HG02571 (cell line): Measurements from ENCODE around the gene PLOD2.

Experiments
- ATAC-seq: cut with Tn5 transposase; IDR thresholded peaks from one replicate; pipeline ENCODE4 v1.9.1; 2021; ENCODE audit warnings: mild to moderate bottlenecking, moderate library complexity; ENCODE audit not compliant: unreplicated experiment

Gene PLOD2

GRCh38 chr3:146166826-146167225 lies 5.8 kb upstream of the PLOD2 start:
- no peak for ATAC-seq

- no peak for ATAC-seq
Observed at GRCh38 chr3:146166415-146166821, 5.4 kb upstream of the PLOD2 start.

- ATAC-seq: no peak
Observed at GRCh38 chr3:146165877-146166276, 4.9 kb upstream of the PLOD2 start.

- no peak for ATAC-seq
Observed at GRCh38 chr3:146164971-146165769, 4.2 kb upstream of the PLOD2 start.

GRCh38 chr3:146164506-146164905 lies 3.5 kb upstream of the PLOD2 start:
- ATAC-seq: no peak

- no peak for ATAC-seq
Observed at GRCh38 chr3:146164071-146164470, 3.1 kb upstream of the PLOD2 start.

- ATAC-seq: no peak
Observed at GRCh38 chr3:146163584-146163983, 2.6 kb upstream of the PLOD2 start.

- ATAC-seq: no peak
Observed at GRCh38 chr3:146162561-146162960, 1.6 kb upstream of the PLOD2 start.

GRCh38 chr3:146161663-146162002 lies 649 bp upstream of the PLOD2 start:
- no peak for ATAC-seq

GRCh38 chr3:146160321-146160963 lies 542 bp downstream of the PLOD2 start:
- peak; percentile 18 for ATAC-seq

- no peak for ATAC-seq
Observed at GRCh38 chr3:146159616-146160320, 1.2 kb downstream of the PLOD2 start.

GRCh38 chr3:146159037-146159436 lies 1.9 kb downstream of the PLOD2 start:
- no peak for ATAC-seq

GRCh38 chr3:146157325-146158060 lies 3.5 kb downstream of the PLOD2 start:
- ATAC-seq: no peak

GRCh38 chr3:146156666-146157314 lies 4.2 kb downstream of the PLOD2 start:
- no peak for ATAC-seq

- no peak for ATAC-seq
Observed at GRCh38 chr3:146156095-146156494, 4.9 kb downstream of the PLOD2 start.

GRCh38 chr3:146154995-146155394 lies 6.0 kb downstream of the PLOD2 start:
- ATAC-seq: no peak

- ATAC-seq: no peak
Observed at GRCh38 chr3:146154316-146154715, 6.7 kb downstream of the PLOD2 start.

- no peak for ATAC-seq
Observed at GRCh38 chr3:146153429-146153828, 7.6 kb downstream of the PLOD2 start.

GRCh38 chr3:146152834-146153233 lies 8.2 kb downstream of the PLOD2 start:
- no peak for ATAC-seq

- ATAC-seq: no peak
Observed at GRCh38 chr3:146148468-146148931, 12.5 kb downstream of the PLOD2 start.

- no peak for ATAC-seq
Observed at GRCh38 chr3:146145642-146146041, 15.3 kb downstream of the PLOD2 start.
